Thyroid gland (tissue), 4 donors: ENCODE results near the gene DND1.

Experiments used
- POLR2A ChIP-seq, 2 donors: fragments of 450-650 bp; IDR thresholded peaks; one replicate each; pipeline ENCODE4 v1.6.1; 2017; ENCODE audit warnings: antibody characterized with exemption in 2 of 2, mild to moderate bottlenecking in 2 of 2, moderate library complexity in 1 of 2
- TF ChIP-seq, protein P1 (sequence below), 6 experiments: fragments of 200-600 bp in 3 of 6; fragments of 450-650 bp in 3 of 6; sonication (generic) in 3 of 6; IDR thresholded peaks; one replicate each; pipeline ENCODE4 v1.5.1; 2016 to 2019; ENCODE audit warnings: antibody characterized with exemption in 6 of 6, mild to moderate bottlenecking in 2 of 6, inconsistent platforms in 1 of 6, moderate library complexity in 1 of 6

DNA sequence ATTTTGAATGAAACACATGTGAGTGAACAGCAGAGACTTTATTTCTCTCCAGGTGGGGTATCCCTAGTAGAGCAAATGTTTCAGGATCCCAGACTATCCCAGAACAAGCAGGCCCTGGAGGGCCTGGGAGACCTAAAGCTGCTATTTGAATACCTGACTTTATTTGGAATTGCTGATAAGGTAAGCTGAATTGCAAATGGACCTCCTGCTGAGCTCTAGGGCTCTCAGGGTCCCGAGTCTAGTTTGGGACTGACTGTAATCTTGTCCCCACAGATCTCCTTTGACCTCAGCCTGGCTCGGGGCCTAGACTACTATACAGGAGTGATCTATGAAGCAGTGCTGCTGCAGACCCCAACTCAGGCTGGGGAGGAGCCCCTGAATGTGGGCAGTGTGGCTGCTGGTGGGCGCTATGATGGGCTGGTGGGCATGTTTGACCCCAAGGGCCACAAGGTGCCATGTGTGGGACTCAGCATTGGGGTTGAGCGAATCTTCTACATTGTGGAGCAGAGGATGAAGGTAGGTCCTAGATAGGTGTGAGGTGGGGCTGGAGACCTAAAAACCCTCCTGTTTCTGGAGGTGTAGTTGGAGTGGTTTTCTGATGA, 23.6 kb upstream of the DND1 start:
- TF ChIP-seq POLR2A (IDR thresholded peaks at IDR 0.05), result no peak
- TF ChIP-seq, protein P1, sequence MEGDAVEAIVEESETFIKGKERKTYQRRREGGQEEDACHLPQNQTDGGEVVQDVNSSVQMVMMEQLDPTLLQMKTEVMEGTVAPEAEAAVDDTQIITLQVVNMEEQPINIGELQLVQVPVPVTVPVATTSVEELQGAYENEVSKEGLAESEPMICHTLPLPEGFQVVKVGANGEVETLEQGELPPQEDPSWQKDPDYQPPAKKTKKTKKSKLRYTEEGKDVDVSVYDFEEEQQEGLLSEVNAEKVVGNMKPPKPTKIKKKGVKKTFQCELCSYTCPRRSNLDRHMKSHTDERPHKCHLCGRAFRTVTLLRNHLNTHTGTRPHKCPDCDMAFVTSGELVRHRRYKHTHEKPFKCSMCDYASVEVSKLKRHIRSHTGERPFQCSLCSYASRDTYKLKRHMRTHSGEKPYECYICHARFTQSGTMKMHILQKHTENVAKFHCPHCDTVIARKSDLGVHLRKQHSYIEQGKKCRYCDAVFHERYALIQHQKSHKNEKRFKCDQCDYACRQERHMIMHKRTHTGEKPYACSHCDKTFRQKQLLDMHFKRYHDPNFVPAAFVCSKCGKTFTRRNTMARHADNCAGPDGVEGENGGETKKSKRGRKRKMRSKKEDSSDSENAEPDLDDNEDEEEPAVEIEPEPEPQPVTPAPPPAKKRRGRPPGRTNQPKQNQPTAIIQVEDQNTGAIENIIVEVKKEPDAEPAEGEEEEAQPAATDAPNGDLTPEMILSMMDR (IDR thresholded peaks at IDR 0.05), result no peak
